ENCODE data around the gene SIL1. TPM values are rescaled to one million over a fixed set of nuclear protein-coding genes. Genes with fewer than 3 reads are reported as not detected.
"Not testable (repeated sequence)": the region's sequence is repeated elsewhere in the genome, so short reads cannot be mapped to it uniquely, and the experiment has no call there.

Gene SIL1
- total RNA-seq, 1 donor from 2014 or later: 29.9 TPM

GRCh38 chr5:139117342-139117884 is 80.8 kb downstream of the SIL1 start:
- Histone ChIP-seq H3K36me3 (ENCODE audit: control insufficient read depth, insufficient read depth, low read length) (peaks cover 2% of the 10 kb centered on the region), H3K4me3 (ENCODE audit: low read depth, low read length) (no peak overlapping the region), H3K27me3 (ENCODE audit: control insufficient read depth, insufficient read depth, low read length) (no peaks in the 10 kb centered on the region)
- DNase-seq (ENCODE audit: low read depth): no peak
- TF ChIP-seq CTCF (IDR thresholded peaks at IDR 0.05; ENCODE audit: insufficient read depth, low read length, poor library complexity, severe bottlenecking): no peak

GRCh38 chr5:139116100-139116655 is 82.0 kb downstream of the SIL1 start:
- H3K27me3 ChIP-seq (ENCODE audit: control insufficient read depth, insufficient read depth, low read length): no peaks in the 10 kb centered on the region
- no peak for DNase-seq (ENCODE audit: low read depth)
- no peak for TF ChIP-seq CTCF (IDR thresholded peaks at IDR 0.05; ENCODE audit: insufficient read depth, low read length, poor library complexity, severe bottlenecking)

GRCh38 chr5:139113892-139114291 is 84.3 kb downstream of the SIL1 start:
- Histone ChIP-seq H3K27me3 (ENCODE audit: control insufficient read depth, insufficient read depth, low read length) (no peaks in the 10 kb centered on the region), H3K36me3 (ENCODE audit: control insufficient read depth, insufficient read depth, low read length) (no peaks in the 10 kb centered on the region), H3K4me3 (ENCODE audit: low read depth, low read length) (no peak overlapping the region)
- DNase-seq (ENCODE audit: low read depth): no peak
- TF ChIP-seq CTCF (IDR thresholded peaks at IDR 0.05; ENCODE audit: insufficient read depth, low read length, poor library complexity, severe bottlenecking): no peak

More at GRCh38 chr5:139116100-139116655, 82.0 kb downstream of the SIL1 start:
- Histone ChIP-seq H3K36me3 (ENCODE audit: control insufficient read depth, insufficient read depth, low read length) (no peaks in the 10 kb centered on the region), H3K4me3 (ENCODE audit: low read depth, low read length) (no peak overlapping the region)

GRCh38 chr5:139112362-139112761 is 85.8 kb downstream of the SIL1 start:
- not testable (repeated sequence) for H3K4me3 ChIP-seq (ENCODE audit: low read depth, low read length); H3K27me3 ChIP-seq (ENCODE audit: control insufficient read depth, insufficient read depth, low read length); DNase-seq (ENCODE audit: low read depth); H3K36me3 ChIP-seq (ENCODE audit: control insufficient read depth, insufficient read depth, low read length)

GRCh38 chr5:139110526-139111168 is 87.5 kb downstream of the SIL1 start:
- Histone ChIP-seq H3K36me3 (ENCODE audit: control insufficient read depth, insufficient read depth, low read length) (no peaks in the 10 kb centered on the region), H3K4me3 (ENCODE audit: low read depth, low read length) (no peak overlapping the region), H3K27me3 (ENCODE audit: control insufficient read depth, insufficient read depth, low read length) (no peaks in the 10 kb centered on the region)
- TF ChIP-seq CTCF (IDR thresholded peaks at IDR 0.05; ENCODE audit: insufficient read depth, low read length, poor library complexity, severe bottlenecking): no peak
- DNase-seq (ENCODE audit: low read depth): no peak

- no peak for TF ChIP-seq CTCF (IDR thresholded peaks at IDR 0.05; ENCODE audit: insufficient read depth, low read length, poor library complexity, severe bottlenecking)
- H3K4me3 ChIP-seq (ENCODE audit: low read depth, low read length): no peak overlapping the region
- H3K27me3 ChIP-seq (ENCODE audit: control insufficient read depth, insufficient read depth, low read length): no peaks in the 10 kb centered on the region
- no peaks in the 10 kb centered on the region for H3K36me3 ChIP-seq (ENCODE audit: control insufficient read depth, insufficient read depth, low read length)
- no peak for DNase-seq (ENCODE audit: low read depth)
Observed at GRCh38 chr5:139108063-139108824, 89.9 kb downstream of the SIL1 start.
